Left lung (tissue), 10 donors: ENCODE measurements around the gene MKLN1. TPM values are rescaled to one million over a fixed set of nuclear protein-coding genes. Genes with fewer than 3 reads are reported as not detected.
A peak's percentile ranks its signal among the peaks of the same experiment; 100 is the strongest.

Experiments
- ATAC-seq: fragments of 200-7000 bp; cut with Tn5 transposase; one replicate; pipeline ENCODE4 v1.9.1; 2020; ENCODE audit warnings: moderate library complexity
- DNase-seq, 4 donors: peaks; one replicate each; pipeline ENCODE4 v3.0.0-alpha.2; 2013 to 2020
- H3K27ac ChIP-seq, 2 donors: fragments of 200-600 bp; sonication (generic) in 1 of 2; one replicate each; pipeline versions ENCODE4 v1.5.0 to v1.8.0; 2020 to 2021
- H3K27me3 ChIP-seq, 2 donors: fragments of 200-600 bp; sonication (generic) in 1 of 2; one replicate each; pipeline versions ENCODE4 v1.5.0 to v1.8.0; 2020 to 2021
- H3K36me3 ChIP-seq, 2 donors: fragments of 200-600 bp; sonication (generic) in 1 of 2; one replicate each; pipeline versions ENCODE4 v1.5.0 to v1.8.0; 2020 to 2021
- H3K4me1 ChIP-seq, 2 donors: fragments of 200-600 bp; one replicate each; pipeline ENCODE4 v1.8.0; 2021
- H3K4me3 ChIP-seq, 2 donors: fragments of 200-600 bp; sonication (generic) in 1 of 2; one replicate each; pipeline versions ENCODE4 v1.5.0 to v1.8.0; 2020 to 2021; ENCODE audit warnings: mild to moderate bottlenecking in 1 of 2
- H3K9me3 ChIP-seq, 2 donors: fragments of 200-600 bp; sonication (generic) in 1 of 2; one replicate each; pipeline versions ENCODE4 v1.5.0 to v1.8.0; 2020 to 2021
- intact Hi-C, 2 donors: fragments of 100-400 bp; cut with DNase I; formaldehyde crosslinking; loops; one replicate each; pipeline versions ENCODE4 v1.11.2 to v1.14.2; 2022
- polyA plus RNA-seq, 6 donors: library from polyadenylated mRNA; unstranded; fragments of 120-200 nt; gene quantifications; one replicate each; pipeline ENCODE4 v1.2.1, GENCODE V29; 2013; ENCODE audit not compliant: insufficient read length in 6 of 6
- total RNA-seq, 2 donors: library from RNA; stranded (reverse); fragmentation: NEBNext Ultra II Directional; extraction: Animal tissue kit (Norgen Biotek cat#: 25700); gene quantifications; one replicate each; pipeline ENCODE4 v1.2.1, GENCODE V29; 2021
- TF ChIP-seq, protein P1 (sequence below), 2 donors: fragments of 200-600 bp; sonication (generic) in 1 of 2; IDR thresholded peaks; one replicate each; pipeline versions ENCODE4 v1.5.0 to v1.8.0; 2021; ENCODE audit warnings: antibody characterized with exemption in 2 of 2
- donor health status: DM: no; HTN: yes; CAD: no.
- donor health status: DM: no; HTN: no; CAD: no.

MKLN1 gene
- total and polyA plus RNA-seq, 8 donors = 38.7 to 49.0 (median 44.5) TPM

DNA sequence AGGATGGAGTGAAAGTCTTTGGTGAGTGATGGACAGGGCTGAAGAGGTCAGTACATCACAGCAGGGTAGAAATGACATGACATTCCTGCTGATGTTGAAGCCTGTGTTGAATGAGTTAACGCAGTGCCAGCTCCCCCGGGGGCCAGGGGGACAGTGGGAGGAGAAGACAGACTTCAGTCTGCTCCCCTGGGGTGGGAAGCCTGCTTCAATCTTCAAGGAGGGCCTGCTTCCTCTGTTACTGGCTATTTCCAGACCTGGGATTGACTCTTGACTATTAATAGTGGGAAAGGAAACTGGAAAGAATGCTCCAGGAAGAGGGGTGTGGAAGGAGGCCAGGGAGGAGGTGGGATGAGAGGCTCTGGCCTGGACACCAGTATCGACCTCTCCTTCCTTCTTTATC, 201.5 kb downstream of the MKLN1 start:
- TF ChIP-seq, protein P1, sequence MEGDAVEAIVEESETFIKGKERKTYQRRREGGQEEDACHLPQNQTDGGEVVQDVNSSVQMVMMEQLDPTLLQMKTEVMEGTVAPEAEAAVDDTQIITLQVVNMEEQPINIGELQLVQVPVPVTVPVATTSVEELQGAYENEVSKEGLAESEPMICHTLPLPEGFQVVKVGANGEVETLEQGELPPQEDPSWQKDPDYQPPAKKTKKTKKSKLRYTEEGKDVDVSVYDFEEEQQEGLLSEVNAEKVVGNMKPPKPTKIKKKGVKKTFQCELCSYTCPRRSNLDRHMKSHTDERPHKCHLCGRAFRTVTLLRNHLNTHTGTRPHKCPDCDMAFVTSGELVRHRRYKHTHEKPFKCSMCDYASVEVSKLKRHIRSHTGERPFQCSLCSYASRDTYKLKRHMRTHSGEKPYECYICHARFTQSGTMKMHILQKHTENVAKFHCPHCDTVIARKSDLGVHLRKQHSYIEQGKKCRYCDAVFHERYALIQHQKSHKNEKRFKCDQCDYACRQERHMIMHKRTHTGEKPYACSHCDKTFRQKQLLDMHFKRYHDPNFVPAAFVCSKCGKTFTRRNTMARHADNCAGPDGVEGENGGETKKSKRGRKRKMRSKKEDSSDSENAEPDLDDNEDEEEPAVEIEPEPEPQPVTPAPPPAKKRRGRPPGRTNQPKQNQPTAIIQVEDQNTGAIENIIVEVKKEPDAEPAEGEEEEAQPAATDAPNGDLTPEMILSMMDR (IDR thresholded peaks at IDR 0.05) = no peak
- peaks cover 0 to 10% of the 10 kb centered on the region in 2 donors for H3K4me1 ChIP-seq
- intact Hi-C loops = no loop called here
- no peak overlapping the region for H3K4me3 ChIP-seq
- H3K9me3 ChIP-seq = no peaks in the 10 kb centered on the region
- ATAC-seq = no peak
- H3K27ac ChIP-seq = no peak overlapping the region
- DNase-seq = peak in 1 of 4 donors; percentile 14
- no peaks in the 10 kb centered on the region for H3K36me3 ChIP-seq
- no peaks in the 10 kb centered on the region for H3K27me3 ChIP-seq

- Histone ChIP-seq H3K9me3 (no peaks in the 10 kb centered on the region), H3K36me3 (no peaks in the 10 kb centered on the region), H3K4me3 (no peak overlapping the region), H3K27me3 (no peaks in the 10 kb centered on the region), H3K27ac (no peak overlapping the region), H3K4me1 (peaks cover 0 to 12% of the 10 kb centered on the region in 2 donors)
- intact Hi-C loops = no loop called here
- TF ChIP-seq, protein P1 (IDR thresholded peaks at IDR 0.05) = no peak
- ATAC-seq = no peak
- peak in 1 of 4 donors; percentile 15 for DNase-seq
Observed at GRCh38 chr7:131529617-131530016, 201.9 kb downstream of the MKLN1 start.

DNA sequence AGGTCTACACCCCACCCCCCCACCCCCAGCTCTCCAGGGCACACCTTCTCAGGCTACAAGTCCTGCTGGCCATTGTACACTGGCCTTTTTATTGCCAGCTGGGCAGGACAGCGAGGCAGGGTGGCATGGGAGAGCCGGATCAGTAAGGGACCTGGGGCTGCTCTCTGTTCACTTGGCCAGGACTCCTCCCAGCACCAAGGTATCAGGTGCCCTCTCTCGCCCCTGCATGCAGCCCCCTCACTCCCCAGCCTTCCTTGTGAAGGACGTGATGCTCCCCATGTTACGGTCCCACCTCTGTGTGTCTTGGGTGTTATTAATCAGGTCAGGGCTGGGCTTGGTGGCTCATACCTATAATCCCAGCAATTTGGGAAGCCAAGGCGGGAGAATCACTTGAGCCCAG, 202.5 kb downstream of the MKLN1 start:
- H3K4me1 ChIP-seq = peaks cover 0 to 12% of the 10 kb centered on the region in 2 donors
- H3K4me3 ChIP-seq = no peak overlapping the region
- TF ChIP-seq, protein P1 (IDR thresholded peaks at IDR 0.05) = no peak
- ATAC-seq = no peak
- intact Hi-C loops = no loop called here
- no peak overlapping the region for H3K27ac ChIP-seq
- no peaks in the 10 kb centered on the region for H3K36me3 ChIP-seq
- no peaks in the 10 kb centered on the region for H3K9me3 ChIP-seq
- H3K27me3 ChIP-seq = no peaks in the 10 kb centered on the region
- no peak for DNase-seq

GRCh38 chr7:131532570-131533091, 205.0 kb downstream of the MKLN1 start:
- peaks cover 0 to 20% of the 10 kb centered on the region in 2 donors for H3K4me1 ChIP-seq
- no peaks in the 10 kb centered on the region for H3K27me3 ChIP-seq
- intact Hi-C loops = no loop called here
- H3K4me3 ChIP-seq = no peak overlapping the region
- ATAC-seq (no peak), DNase-seq (no peak)
- H3K9me3 ChIP-seq = no peaks in the 10 kb centered on the region
- TF ChIP-seq, protein P1 (IDR thresholded peaks at IDR 0.05) = no peak
- H3K36me3 ChIP-seq = no peaks in the 10 kb centered on the region
- peak overlapping the region; percentile 13 to 63 for H3K27ac ChIP-seq

DNA sequence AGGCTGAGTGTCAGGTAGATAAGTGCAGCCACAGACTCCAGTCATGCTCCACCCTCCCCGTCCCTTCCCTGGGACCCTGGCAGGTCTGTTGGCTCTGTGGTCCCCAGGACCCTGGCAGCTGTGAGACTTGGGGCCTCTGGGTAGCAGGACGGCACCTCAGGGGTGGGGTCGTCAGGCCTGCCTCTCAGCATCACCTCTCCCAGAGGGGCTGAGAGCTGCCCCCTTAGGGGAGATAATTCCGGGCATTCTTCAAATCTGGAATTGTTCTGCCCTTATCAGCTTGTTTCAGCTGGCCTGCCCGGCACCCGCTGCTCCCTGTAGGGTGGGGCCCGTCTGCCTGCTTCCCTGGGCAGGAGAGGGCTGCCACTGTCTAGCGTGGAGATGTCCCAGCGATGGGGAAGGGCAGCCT, 205.5 kb downstream of the MKLN1 start:
- DNase-seq (no peak), ATAC-seq (peak; percentile 35)
- Histone ChIP-seq H3K36me3 (no peaks in the 10 kb centered on the region), H3K27ac (peak overlapping the region; percentile 13 to 63), H3K4me1 (peaks cover 0 to 20% of the 10 kb centered on the region in 2 donors), H3K9me3 (no peaks in the 10 kb centered on the region), H3K27me3 (no peaks in the 10 kb centered on the region), H3K4me3 (no peak overlapping the region)
- TF ChIP-seq, protein P1 (IDR thresholded peaks at IDR 0.05) = no peak
- intact Hi-C loops = no loop called here
